HG02571 (cell line): ENCODE measurements around the gene ATG2B.
"Not testable (repeated sequence)": the region's sequence is repeated elsewhere in the genome, so short reads cannot be mapped to it uniquely, and the experiment has no call there.

Experiments used
- ATAC-seq: cut with Tn5 transposase; IDR thresholded peaks from one replicate; pipeline ENCODE4 v1.9.1; 2021; ENCODE audit warnings: mild to moderate bottlenecking, moderate library complexity; ENCODE audit not compliant: unreplicated experiment

The ATG2B gene

DNA sequence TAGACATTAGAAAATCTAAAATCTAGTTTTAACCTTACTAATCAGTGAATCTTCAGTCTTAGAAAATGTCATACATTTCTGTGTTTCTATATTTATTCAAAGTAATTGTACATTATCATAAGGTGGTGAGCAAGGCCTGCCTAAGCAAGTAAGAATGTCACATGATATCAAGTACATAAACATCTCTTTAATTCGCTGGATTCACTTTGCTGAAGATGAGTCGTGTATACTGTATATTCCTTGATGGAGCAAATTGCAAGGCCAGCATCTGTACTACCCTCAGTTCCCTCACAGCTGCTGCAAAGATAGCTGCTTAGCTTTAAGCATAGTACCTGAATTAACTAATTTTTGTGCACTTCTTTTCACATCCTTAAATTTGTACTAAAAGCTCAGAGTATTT lies 20.3 kb upstream of the ATG2B start:
- ATAC-seq, result no peak

DNA sequence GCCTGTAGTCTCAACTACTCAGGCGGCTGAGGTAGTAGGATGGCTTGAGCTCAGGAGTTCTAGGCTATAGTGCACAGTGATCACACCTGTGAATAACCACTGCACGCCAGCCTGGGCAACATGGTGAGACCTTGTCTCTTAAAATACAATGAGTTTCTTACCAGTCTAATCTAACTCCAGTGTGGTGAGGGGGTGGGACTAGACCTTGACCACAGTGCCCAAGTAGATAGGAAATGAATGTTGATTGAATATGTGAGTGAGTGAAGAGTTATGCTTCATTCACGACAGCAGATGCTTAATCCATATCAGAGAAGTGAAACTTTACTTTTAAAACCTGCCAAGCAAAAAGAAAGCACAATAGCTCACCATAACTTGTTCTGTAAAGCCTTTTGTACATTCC lies 17.6 kb upstream of the ATG2B start:
- no peak for ATAC-seq

DNA sequence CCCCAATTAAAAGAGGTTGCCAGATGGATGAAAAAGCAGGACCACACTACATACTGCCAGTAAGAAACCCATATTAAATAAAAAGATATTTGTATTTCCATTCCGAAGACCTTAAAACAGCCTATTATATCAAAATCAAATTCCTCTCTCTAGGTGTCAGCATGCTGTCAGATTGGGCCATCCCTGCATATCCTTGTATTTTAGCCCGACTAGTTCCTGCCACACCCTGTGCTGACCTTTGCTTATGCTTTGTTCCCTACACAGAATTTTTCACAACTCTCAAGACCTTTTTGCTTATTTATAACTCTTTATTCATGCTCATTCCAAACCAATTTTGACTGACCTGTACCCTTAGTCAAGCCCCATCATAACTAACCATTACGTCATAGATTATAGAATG lies 13.0 kb upstream of the ATG2B start:
- ATAC-seq, result no peak

- no peak for ATAC-seq
These were observed 10.4 kb upstream of the ATG2B start for GRCh38 chr14:96373538-96373937.

DNA sequence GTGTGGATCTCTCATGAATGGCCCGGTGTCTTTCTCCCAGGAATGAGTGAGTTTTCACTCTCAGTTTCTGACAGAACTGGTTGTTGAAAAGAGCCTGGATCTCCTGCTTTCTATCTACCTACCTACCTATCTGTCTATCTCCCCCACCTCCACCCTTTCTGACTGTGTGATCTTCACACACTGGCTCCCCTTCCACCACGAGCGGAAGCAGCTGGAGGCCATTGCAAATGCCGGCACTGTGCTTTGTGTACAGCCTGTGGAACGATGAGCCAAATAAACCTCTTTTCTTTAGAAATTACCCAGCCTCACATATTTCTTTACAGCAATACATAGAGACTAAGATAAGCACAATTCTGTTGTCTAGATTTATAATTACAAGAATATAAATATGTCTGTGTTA lies 7.4 kb upstream of the ATG2B start:
- no peak for ATAC-seq

GRCh38 chr14:96368534-96368933 lies 5.4 kb upstream of the ATG2B start:
- ATAC-seq, result no peak

DNA sequence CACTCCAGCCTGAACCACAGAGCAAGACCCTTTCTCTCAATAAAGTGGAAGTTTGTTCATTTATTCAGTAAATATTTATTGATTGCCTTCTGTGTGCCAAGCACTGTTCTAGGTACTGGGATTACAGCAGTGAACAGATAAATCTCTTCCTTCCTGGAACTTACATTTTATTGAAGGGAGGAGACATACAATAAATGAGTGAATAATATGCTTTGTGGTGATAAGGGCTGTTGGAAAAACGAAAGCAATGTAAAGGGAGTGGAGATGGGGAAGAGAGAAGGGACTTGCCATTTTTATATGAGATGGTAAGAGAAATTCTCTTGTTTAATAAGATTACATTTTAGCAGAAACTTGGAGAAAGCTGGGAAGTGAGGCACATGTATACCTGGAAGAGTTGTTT lies 1.8 kb upstream of the ATG2B start:
- no peak for ATAC-seq

DNA sequence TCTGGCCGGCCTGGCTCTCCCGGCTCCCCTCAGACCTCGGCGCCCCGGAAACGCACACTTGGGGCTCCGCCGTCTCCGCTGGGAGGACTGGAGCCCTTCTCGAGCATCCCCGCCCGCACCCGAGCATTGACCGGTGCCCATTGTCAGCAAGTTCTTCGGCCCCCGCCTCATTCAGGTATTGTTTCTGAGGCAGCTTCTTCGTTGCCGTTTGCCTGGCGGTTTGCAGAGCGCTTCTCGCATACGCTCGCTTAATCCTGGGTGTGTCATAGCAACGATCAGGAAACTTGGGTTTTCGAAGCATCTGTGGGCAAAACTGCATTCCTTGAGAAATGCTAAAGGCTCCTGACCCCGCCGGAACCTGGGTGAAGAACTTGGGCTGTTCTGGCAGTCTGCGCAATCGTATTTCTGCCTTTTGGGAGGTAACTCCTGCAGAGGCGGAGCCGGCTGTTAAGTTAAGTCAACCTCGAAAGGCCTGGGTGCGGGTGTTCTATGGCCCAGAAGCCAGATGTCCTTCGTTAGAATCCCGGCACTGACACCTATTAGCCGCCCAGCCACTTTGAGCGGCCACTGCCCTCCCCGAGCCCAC lies 703 bp upstream of the ATG2B start:
- ATAC-seq, result peak; percentile 24

DNA sequence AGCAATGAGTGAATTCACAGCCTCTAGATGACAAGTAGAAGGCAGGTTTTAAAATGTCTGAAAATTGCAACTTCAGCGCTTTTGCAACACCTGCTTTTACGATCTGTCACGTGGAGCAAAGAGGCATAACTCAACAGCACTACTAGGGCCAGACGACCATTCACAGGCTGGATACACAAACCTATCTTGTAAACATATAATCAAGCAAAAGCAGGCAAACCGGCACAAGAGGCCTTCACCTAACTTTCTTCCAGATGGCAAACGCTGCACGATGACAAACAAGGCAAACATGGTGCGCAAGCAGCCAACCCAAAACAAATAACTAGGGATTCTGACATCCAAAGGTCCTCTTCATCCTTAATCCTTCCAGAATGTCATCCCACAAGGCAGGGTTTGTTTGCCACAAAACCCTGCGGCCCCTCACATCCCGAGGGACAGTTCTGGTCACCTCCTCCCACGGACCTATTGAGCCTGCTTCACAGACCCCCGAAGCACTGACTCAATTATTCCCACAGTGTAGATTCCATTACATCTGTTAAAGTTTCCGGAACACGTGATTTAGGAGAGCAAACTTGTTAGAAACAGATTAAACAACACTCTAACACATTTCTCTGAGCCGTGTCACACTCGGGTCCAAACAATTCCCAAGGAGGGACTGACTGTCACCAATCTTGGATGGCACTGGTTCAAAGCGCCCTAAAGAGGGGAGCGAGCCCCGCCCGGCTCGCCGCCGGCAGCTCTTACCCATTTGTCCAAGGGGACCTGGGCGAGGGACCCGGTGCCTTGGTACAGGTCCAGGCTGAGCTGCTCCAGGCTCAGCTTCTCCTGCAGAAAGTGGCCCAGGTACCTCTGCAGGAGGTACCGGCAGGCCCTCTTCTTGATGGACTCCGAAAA lies 823 bp downstream of the ATG2B start:
- peak; percentile 17 for ATAC-seq

DNA sequence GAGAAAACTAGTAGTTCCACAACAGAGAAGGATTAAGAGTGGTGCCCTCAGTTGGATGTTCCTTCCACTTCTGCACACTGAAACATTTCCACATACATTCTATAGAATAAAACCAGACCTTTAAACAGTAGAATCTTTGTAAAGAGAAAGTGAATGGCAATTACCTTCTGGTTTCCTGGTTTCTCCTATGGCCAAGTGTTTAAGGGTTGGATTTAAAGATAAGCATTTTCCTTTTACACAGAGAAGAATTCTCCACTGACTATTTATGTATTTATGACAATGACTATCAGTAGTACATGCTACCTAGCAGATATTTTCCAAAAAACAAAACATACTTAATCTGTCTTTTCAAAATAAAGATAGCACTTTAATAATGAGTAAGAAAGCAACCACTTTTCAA lies 3.2 kb downstream of the ATG2B start:
- ATAC-seq, result no peak

- no peak for ATAC-seq
These were observed 5.9 kb downstream of the ATG2B start for GRCh38 chr14:96357216-96357615.

- no peak for ATAC-seq
These were observed 8.9 kb downstream of the ATG2B start for GRCh38 chr14:96354246-96354645.

GRCh38 chr14:96352708-96353107 lies 10.4 kb downstream of the ATG2B start:
- ATAC-seq, result no peak

DNA sequence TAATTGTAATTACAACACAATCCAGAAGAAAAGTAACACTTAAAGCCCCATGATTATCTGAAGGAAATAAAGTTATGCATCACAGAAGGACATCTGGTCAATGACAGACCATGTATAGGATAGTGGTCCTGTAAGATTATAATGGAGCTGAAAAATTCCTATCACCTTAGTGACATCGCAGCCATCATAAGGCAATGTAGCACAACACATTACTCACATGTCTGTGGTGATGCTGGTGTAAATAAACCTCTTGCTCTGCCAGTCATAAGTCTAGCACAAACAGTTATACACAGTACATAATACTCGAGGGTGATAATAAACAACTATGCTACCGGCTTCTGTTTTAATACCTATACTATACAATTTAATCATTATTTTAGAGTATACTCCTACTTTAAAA lies 11.2 kb downstream of the ATG2B start:
- no peak for ATAC-seq

GRCh38 chr14:96349286-96350075 lies 13.7 kb downstream of the ATG2B start:
- no peak for ATAC-seq

DNA sequence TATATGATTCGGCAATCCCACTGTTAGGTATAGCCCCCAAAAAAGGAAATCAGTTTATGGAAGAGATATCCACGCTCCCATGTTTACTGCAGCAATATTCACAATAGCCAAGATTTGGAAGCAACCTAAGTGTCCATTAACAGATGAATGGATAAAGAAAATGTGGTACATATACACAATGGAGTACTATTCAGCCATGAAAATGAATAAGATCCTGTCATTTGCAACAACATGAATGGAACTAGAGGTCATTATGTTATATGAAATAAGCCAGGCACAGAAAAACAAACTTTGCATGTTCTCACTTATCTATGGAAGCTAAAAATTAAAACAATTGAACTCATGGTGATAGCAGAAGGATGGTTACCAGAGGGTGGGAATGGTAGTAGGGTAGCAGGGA lies 15.2 kb downstream of the ATG2B start:
- not testable (repeated sequence) for ATAC-seq

DNA sequence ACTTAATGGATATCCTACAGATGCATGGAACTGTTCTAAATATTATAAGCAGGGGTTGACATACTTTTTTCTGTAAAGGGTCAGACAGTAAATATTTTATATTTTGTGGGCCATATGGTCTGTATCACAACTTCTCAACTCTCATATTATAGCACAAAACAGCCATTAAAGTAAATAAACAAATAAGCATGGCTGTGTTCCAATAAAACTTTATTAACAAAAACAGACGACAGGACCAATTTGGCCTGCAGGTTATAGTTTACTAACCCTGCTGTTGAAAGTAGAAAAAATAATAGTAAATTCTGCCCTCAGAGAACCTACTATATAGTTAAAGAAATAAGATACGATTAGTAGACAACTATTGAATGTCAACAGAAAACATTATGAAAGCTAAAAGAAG lies 17.5 kb downstream of the ATG2B start:
- no peak for ATAC-seq

- no peak for ATAC-seq
These were observed 21.8 kb downstream of the ATG2B start for GRCh38 chr14:96341323-96341722.

GRCh38 chr14:96338551-96338950 lies 24.6 kb downstream of the ATG2B start:
- no peak for ATAC-seq

DNA sequence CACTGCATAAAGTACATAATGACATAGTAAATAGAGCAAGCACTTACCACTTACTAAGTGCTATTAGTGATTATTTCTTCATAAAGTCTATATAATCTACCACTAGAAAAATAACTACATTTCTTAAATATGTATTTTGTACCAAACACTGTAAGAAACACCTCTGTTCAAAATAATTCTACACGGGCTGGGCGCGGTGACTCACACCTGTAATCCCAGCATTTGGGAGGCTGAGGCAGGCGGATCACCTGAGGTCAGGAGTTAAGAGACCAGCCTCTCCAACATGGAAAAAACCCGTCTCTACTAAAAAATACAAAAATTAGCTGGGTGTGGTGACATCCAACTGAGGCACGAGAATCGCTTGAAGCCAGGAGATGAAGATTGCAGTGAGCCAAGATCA lies 38.9 kb downstream of the ATG2B start:
- no peak for ATAC-seq

GRCh38 chr14:96320605-96321004 lies 42.5 kb downstream of the ATG2B start:
- ATAC-seq, result no peak

GRCh38 chr14:96318836-96319235 lies 44.3 kb downstream of the ATG2B start:
- no peak for ATAC-seq
